Cardiac fibroblast (primary cell): Measurements from ENCODE around the gene MEX3A.

Experiments used
- DNase-seq, 2 donors: peaks; one replicate each; pipeline versions ENCODE4 v3.0.0 to v3.0.0-alpha.2; 2010; ENCODE audit warnings: low read depth in 2 of 2
- H3K4me3 ChIP-seq, 2 donors: replicated peaks in 1 of 2; 1 replicate in 1 of 2; 2 replicates in 1 of 2; pipeline ENCODE4 v1.5.1; 2011; ENCODE audit warnings: low read depth in 2 of 2, low read length in 2 of 2, mild to moderate bottlenecking in 2 of 2, moderate library complexity in 1 of 2
- TF ChIP-seq, protein P1 (sequence below): IDR thresholded peaks from one replicate; pipeline ENCODE4 v1.5.1; 2011; ENCODE audit warnings: low read depth, mild to moderate bottlenecking, low read length, inconsistent platforms

The MEX3A gene

DNA sequence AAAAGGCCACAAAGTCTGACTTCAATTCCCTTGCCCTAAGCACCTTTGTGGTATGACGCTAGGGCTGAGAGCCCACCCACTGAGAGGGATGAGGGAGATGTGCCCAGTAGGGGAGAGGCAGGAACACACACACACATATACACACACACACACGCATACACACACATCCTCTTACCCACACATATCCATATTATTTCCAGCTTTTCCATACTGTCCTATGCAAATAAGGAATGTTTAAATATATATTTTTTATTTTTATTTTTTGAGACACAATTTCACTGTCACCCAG is 18.3 kb downstream of the MEX3A start:
- peak in 1 of 2 donors; percentile 47 for DNase-seq
- no peak overlapping the region for H3K4me3 ChIP-seq
- TF ChIP-seq, protein P1, sequence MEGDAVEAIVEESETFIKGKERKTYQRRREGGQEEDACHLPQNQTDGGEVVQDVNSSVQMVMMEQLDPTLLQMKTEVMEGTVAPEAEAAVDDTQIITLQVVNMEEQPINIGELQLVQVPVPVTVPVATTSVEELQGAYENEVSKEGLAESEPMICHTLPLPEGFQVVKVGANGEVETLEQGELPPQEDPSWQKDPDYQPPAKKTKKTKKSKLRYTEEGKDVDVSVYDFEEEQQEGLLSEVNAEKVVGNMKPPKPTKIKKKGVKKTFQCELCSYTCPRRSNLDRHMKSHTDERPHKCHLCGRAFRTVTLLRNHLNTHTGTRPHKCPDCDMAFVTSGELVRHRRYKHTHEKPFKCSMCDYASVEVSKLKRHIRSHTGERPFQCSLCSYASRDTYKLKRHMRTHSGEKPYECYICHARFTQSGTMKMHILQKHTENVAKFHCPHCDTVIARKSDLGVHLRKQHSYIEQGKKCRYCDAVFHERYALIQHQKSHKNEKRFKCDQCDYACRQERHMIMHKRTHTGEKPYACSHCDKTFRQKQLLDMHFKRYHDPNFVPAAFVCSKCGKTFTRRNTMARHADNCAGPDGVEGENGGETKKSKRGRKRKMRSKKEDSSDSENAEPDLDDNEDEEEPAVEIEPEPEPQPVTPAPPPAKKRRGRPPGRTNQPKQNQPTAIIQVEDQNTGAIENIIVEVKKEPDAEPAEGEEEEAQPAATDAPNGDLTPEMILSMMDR = no peak

DNA sequence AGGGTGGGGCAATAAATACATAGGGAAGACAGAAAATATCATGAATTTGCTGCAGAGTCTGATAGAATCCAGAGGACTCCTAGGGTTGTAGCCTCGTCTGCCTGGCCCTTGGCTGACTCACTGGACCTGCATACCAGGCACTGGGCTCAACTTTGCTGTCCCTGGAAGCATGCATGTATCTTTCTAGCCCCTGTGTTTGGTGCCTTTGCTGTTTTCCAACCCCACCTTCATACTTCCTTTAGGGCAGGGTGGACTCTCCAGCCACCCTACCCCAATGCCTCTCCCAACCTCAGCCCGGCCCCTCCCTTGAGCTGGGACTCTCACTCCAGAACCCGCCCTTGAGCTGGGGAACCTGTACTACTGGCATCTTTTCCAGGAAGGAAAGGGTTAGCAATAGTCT is 20.1 kb downstream of the MEX3A start:
- H3K4me3 ChIP-seq = no peak overlapping the region
- TF ChIP-seq, protein P1 = no peak
- no peak for DNase-seq

DNA sequence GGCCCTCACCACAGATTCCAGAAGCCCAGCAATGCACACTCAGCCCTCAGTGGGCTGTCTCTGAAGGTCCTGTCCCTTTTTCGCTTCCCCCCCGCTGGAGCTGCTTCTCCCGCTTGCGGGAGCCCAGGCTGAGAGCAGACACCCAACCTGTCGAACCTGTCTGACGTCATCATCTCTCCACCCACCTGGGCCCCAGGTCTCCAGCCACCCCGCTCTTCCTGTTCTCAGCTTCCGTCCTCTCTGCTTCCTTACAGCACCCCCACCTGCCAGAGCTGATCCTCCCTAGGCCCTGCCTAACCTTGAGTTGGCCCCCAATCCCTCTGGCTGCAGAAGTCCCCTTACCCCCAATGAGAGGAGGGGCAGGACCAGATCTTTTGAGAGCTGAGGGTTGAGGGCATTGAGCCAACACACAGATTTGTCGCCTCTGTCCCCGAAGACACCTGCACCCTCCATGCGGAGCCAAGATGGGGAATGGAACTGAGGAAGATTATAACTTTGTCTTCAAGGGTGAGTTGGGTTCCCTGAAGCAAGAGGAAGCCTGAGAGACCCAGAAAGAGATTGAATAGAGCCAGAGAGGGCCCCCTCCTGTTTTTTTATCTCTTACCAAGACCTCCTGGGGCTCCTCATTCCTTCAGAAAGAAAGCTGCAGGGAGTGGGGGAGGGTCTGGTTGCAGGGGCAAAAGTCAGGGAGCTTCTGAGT is 21.2 kb downstream of the MEX3A start, which contains the start of gene RAB25:
TSS of gene RAB25 (plus strand) at position 224 of the 700 bp plus-strand sequence. CDS start at position 465, 241 bp downstream.
- TF ChIP-seq, protein P1 = no peak
- DNase-seq = no peak
- no peak within 1 kb of the TSS for H3K4me3 ChIP-seq

DNA sequence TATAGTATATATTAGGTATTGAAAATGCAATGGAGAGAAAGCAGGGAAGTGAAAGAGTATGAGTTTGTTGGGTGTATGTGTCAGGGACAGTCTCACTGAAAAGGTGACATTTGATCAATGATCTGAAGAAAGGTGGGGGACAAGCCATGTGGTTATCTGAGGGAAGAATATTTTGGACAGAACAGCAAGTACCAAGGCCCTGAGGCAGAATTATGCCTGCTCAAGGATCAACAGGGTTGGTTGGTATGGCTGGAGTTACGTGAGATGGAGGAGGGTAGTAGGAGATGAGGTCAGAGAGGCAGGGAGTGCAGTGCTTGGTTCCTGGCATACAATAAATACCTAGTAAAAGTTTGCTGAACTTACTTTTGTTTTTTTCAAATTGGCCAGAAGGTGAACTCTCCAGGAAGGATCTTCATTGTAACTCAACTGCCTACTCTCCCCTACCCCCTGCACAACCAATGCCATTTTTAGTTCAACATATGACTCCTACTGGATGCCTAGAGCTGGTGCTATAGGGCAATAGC is 25.9 kb downstream of the MEX3A start:
- TF ChIP-seq, protein P1 = no peak
- no peak for DNase-seq

DNA sequence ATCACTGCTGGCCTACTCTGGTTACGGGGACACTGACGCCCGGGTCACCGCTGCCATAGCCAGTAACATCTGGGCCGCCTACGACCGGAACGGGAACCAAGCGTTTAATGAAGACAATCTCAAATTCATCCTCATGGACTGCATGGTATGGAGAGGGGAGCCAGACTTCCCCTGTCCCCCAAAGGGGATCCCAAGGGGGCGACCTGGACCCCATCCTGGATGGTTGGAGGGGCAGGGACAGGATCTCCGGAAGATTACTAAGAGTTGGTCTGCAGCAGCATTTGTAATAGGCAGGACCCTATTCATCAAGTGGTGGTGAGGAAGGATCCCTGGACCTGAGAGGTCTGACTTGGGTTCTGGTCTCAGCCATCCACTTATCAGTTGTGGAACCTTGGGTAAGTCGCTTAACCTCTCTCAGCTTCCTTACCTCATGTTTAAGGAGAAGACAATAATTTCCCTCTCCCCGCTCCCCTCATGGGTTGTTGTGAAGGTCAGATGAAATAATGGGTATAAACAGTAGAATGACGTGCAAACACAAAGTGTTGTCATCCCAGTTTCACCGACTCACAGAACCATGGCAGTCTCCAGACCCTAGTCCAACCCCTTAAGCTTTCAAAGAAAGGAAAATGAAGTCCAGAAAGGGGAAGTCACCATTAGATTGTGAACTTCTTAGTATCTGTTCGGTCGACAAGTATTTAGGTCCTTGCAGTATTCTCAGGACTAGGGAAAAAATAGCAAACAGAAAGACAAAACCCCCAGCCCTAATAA is 26.8 kb downstream of the MEX3A start:
- TF ChIP-seq, protein P1 = no peak
- peak overlapping the region; percentile 96 to 97 for H3K4me3 ChIP-seq
- DNase-seq = no peak

More for the DNA sequence above, 25.9 kb downstream of the MEX3A start:
- no peak overlapping the region for H3K4me3 ChIP-seq

DNA sequence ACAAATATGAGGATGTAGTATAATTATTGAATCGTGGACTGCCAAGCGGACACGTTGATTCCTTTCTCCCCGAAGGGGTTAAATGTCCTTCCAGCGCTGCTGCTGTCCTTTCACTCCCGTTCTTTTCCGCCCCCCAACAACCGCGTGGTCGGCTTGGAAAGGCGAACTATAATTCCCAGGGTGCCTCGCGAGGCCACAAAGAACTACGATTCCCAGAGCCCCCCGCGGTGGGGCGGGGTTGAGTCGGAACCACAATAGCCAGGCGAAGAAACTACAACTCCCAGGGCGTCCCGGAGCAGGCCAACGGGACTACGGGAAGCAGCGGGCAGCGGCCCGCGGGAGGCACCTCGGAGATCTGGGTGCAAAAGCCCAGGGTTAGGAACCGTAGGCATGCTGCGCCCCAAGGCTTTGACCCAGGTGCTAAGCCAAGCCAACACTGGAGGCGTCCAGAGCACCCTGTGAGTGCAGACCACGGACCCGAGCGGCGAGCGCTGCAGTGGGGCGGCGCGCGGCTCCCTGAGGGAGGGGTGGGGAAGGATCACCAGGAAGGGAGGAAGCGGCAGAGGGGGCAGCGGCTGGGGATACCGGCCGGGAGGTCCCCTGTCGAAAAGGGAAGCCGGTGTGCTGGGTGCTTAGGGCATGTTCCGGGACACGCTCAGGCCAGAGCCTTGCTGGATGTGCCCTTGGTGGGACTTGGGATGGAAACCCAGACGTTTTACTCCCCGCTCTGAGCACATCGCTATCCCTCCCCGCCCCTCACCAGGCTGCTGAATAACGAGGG is 27.6 kb downstream of the MEX3A start, which contains the start of gene LAMTOR2:
TSS of gene LAMTOR2 (plus strand) at position 283 of the 781 bp plus-strand sequence. CDS start at position 391, 108 bp downstream.
- TF ChIP-seq, protein P1 = no peak
- peak within 1 kb of the TSS; percentile 96 to 97 for H3K4me3 ChIP-seq
- DNase-seq = peak; percentile 97
